Smooth muscle cell (in vitro differentiated cells): Measurements from ENCODE around the gene HTRA2. TPM values are rescaled to one million over a fixed set of nuclear protein-coding genes. Genes with fewer than 3 reads are reported as not detected.

ENCODE experiments used
- DNase-seq: peaks from one replicate; lab custom pipeline; 2025; ENCODE audit not compliant: unreplicated experiment; lab: John Stamatoyannopoulos, UW
- H2AFZ ChIP-seq: fragments of 200-600 bp; sonication (generic); 2 replicates; pipeline ENCODE4 v1.6.0; 2016; ENCODE audit warnings: antibody characterized with exemption, low read depth, mild to moderate bottlenecking
- H3F3A ChIP-seq: fragments of 200-600 bp; sonication (generic); 2 replicates; pipeline ENCODE4 v1.6.0; 2017; ENCODE audit warnings: antibody characterized with exemption, low read depth
- H3K27ac ChIP-seq: fragments of 200-600 bp; sonication (generic); 2 replicates; pipeline ENCODE4 v1.5.1; 2016; ENCODE audit warnings: low read depth, mild to moderate bottlenecking
- H3K27me3 ChIP-seq: fragments of 200-600 bp; sonication (generic); 2 replicates; pipeline ENCODE4 v1.6.1; 2016; ENCODE audit warnings: low read depth, mild to moderate bottlenecking
- H3K36me3 ChIP-seq: fragments of 200-600 bp; sonication (generic); 2 replicates; pipeline ENCODE4 v1.5.1; 2016; ENCODE audit warnings: low read depth
- H3K4me1 ChIP-seq: fragments of 200-600 bp; sonication (generic); 2 replicates; pipeline ENCODE4 v1.5.1; 2016; ENCODE audit warnings: low read depth
- H3K4me2 ChIP-seq: fragments of 200-600 bp; sonication (generic); 2 replicates; pipeline ENCODE4 v1.6.0; 2016; ENCODE audit warnings: mild to moderate bottlenecking
- H3K4me3 ChIP-seq: fragments of 200-600 bp; sonication (generic); 2 replicates; pipeline ENCODE4 v1.5.1; 2016; ENCODE audit warnings: mild to moderate bottlenecking
- H3K79me2 ChIP-seq: fragments of 200-600 bp; sonication (generic); 2 replicates; pipeline ENCODE4 v1.6.0; 2016; ENCODE audit warnings: low read depth, mild to moderate bottlenecking
- H3K9ac ChIP-seq: fragments of 200-600 bp; sonication (generic); 2 replicates; pipeline ENCODE4 v1.6.0; 2016; ENCODE audit warnings: low read depth
- H3K9me3 ChIP-seq: fragments of 200-600 bp; sonication (generic); replicated peaks from 2 replicates; pipeline ENCODE4 v1.5.1; 2016; ENCODE audit warnings: low read depth
- H4K20me1 ChIP-seq: fragments of 200-600 bp; sonication (generic); 2 replicates; pipeline ENCODE4 v1.6.0; 2016; ENCODE audit warnings: low read depth
- WGBS: methylation state at CpG from one replicate; pipeline ENCODE4 v1.1.7; 2016; ENCODE audit warnings: low lambda C conversion rate; 5-methylcytosine and 5-hydroxymethylcytosine counted together
- polyA plus RNA-seq: library from polyadenylated mRNA; unstranded; fragments of >200 nt; fragmentation: Nextera tagmentation; extraction: Ambion mirVana; gene quantifications from 2 replicates; pipeline ENCODE4 v1.2.1, GENCODE V29; 2016
- total RNA-seq: library from RNA; depleted of rRNA; stranded (reverse); fragments of >200 nt; gene quantifications from 2 replicates; pipeline ENCODE4 v1.2.3, GENCODE V29; 2014
- TF ChIP-seq, protein P1 (sequence below): fragments of 200-600 bp; sonication (generic); IDR thresholded peaks from 2 replicates; pipeline ENCODE4 v1.5.1; 2017; ENCODE audit warnings: borderline replicate concordance, mild to moderate bottlenecking, antibody characterized with exemption; ENCODE audit not compliant: insufficient read depth, poor library complexity, severe bottlenecking

Gene HTRA2
- total and polyA plus RNA-seq, 2 experiments from 2014 or later, result 19.1 to 30.4 TPM

GRCh38 chr2:74510272-74510671 lies 19.5 kb upstream of the HTRA2 start:
- no peak for DNase-seq
- H3K4me3 ChIP-seq, result no peak overlapping the region
- H3K27ac ChIP-seq, result no peak overlapping the region
- no peak overlapping the region for H2AFZ ChIP-seq
- peaks cover 31% of the 10 kb centered on the region for H3K4me1 ChIP-seq
- H3K36me3 ChIP-seq, result no peaks in the 10 kb centered on the region
- peaks cover 4% of the 10 kb centered on the region for H4K20me1 ChIP-seq
- H3K9me3 ChIP-seq, result no peaks in the 10 kb centered on the region
- H3F3A ChIP-seq, result peaks cover 5% of the 10 kb centered on the region
- H3K27me3 ChIP-seq, result peaks cover 57% of the 10 kb centered on the region
- H3K9ac ChIP-seq, result no peak overlapping the region
- peaks cover 16% of the 10 kb centered on the region for H3K79me2 ChIP-seq
- no peak overlapping the region for H3K4me2 ChIP-seq
- 95% methylated on average over 4 of the region's 4 CpGs for WGBS
- TF ChIP-seq, protein P1, sequence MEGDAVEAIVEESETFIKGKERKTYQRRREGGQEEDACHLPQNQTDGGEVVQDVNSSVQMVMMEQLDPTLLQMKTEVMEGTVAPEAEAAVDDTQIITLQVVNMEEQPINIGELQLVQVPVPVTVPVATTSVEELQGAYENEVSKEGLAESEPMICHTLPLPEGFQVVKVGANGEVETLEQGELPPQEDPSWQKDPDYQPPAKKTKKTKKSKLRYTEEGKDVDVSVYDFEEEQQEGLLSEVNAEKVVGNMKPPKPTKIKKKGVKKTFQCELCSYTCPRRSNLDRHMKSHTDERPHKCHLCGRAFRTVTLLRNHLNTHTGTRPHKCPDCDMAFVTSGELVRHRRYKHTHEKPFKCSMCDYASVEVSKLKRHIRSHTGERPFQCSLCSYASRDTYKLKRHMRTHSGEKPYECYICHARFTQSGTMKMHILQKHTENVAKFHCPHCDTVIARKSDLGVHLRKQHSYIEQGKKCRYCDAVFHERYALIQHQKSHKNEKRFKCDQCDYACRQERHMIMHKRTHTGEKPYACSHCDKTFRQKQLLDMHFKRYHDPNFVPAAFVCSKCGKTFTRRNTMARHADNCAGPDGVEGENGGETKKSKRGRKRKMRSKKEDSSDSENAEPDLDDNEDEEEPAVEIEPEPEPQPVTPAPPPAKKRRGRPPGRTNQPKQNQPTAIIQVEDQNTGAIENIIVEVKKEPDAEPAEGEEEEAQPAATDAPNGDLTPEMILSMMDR, result no peak

DNA sequence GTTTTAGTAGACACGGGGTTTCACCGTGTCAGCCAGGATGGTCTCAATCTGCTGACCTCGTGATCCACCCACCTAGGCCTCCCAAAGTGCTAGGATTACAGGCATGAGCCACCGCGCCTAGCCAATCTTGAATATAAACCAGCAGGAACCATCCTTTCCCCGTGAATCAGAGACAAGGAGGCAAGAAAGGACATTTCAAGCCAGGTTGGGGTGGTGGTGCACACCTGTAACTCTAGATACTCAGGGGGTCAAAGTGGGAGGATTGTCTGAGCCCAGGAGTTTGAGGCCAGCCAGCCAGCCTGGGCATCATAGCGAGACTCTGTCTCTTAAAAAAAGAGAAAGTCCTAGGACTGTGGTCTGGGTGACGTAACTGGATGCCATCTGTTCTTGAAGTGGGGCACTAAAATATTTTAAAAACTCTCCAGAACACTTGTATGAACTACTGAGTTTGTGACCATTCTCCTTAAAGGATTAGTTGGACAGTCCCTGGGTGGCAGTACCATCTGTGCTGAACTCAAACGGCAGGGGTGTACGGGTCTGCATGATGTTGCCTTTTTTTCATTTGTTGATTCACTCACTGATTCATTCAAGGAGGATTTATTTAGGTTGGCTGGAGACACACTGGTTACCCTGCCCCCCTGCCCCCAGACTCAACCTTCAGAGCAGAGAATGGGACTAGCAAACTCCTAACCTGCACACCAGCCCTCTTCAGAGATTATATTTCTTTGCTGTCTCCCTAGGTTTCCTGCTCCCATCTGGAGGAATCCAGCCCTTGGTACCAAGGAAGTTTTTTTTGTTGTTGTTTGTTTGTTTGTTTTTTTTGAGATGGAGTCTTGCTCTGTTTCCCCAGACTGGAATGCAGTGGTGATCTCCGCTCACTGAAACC lies 18.4 kb upstream of the HTRA2 start:
- H2AFZ ChIP-seq, result no peak overlapping the region
- H3K36me3 ChIP-seq, result no peaks in the 10 kb centered on the region
- peaks cover 68% of the 10 kb centered on the region for H3K27me3 ChIP-seq
- H3K79me2 ChIP-seq, result peaks cover 6% of the 10 kb centered on the region
- H3K4me3 ChIP-seq, result no peak overlapping the region
- no peak overlapping the region for H3K4me2 ChIP-seq
- DNase-seq, result no peak
- H3K9me3 ChIP-seq, result no peaks in the 10 kb centered on the region
- H3F3A ChIP-seq, result peaks cover 5% of the 10 kb centered on the region
- no peak overlapping the region for H3K27ac ChIP-seq
- no peak overlapping the region for H3K9ac ChIP-seq
- no peaks in the 10 kb centered on the region for H4K20me1 ChIP-seq
- 70% methylated on average over 11 of the region's 11 CpGs for WGBS
- peaks cover 26% of the 10 kb centered on the region for H3K4me1 ChIP-seq
- TF ChIP-seq, protein P1, result no peak

DNA sequence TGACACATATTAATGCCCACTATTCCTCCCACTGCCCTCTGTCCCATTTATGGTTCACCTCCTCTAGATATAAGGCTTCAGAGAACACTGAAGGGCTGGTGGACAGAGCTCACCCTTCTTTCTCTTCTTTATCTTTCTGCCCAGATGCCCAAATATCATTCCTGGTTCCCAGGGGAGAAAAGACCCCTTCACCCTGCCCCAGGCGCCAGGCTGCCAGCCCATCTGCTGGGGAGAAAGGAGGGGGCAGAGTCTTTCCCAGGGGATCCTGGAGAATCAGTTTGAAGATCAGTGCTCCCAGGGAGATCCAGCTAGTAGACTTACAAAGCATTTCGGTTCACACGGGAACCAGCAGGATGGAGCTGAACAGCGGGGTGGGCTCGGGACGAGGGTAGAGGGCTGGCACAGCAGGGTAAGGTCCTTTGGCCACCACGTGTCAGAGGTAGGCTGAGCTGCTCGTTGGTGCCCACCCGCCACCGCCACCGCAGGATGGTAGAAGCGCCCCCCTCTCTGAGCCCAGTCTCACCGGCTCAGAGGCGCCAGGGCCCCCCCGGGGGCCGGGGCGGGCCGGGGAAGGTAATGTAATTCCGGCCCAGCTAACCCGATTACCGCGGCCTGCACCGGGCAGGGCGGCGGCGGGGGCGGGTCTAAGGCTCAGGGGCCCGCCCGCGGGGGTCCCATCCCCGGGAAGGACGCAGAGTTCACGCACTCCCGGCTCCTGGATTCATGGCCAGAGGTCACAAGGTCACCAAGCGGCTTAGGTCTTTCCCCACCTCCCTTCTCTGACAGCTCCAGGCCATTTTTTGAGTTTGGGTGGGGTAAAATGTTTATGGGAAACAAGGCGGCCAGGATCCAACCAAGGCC lies 16.8 kb upstream of the HTRA2 start:
- Histone ChIP-seq H3K4me2 (no peak overlapping the region), H3K27ac (no peak overlapping the region), H3K27me3 (peaks cover 84% of the 10 kb centered on the region), H4K20me1 (no peaks in the 10 kb centered on the region), H3K9ac (no peak overlapping the region), H3K4me3 (no peak overlapping the region), H3K79me2 (no peaks in the 10 kb centered on the region), H3K4me1 (peaks cover 21% of the 10 kb centered on the region), H3K36me3 (no peaks in the 10 kb centered on the region), H3F3A (peaks cover 5% of the 10 kb centered on the region), H2AFZ (no peak overlapping the region), H3K9me3 (no peaks in the 10 kb centered on the region)
- no peak for DNase-seq
- TF ChIP-seq, protein P1, result no peak
- 11% methylated on average over 20 of the region's 36 CpGs for WGBS
